HepG2 (cell line): ENCODE results near the gene MAGI1. TPM values are rescaled to one million over a fixed set of nuclear protein-coding genes. Genes with fewer than 3 reads are reported as not detected.
A peak's percentile ranks its signal among the peaks of the same experiment; 100 is the strongest.

Source experiments
- BORCS8-MEF2B ChIP-seq: sonication (generic); formaldehyde crosslinking; IDR thresholded peaks from 2 replicates; pipeline ENCODE4 v1.8.0; 2022; ENCODE audit warnings: mild to moderate bottlenecking, missing genetic modification reagents
- ETV6 ChIP-seq: sonication (generic); formaldehyde crosslinking; conservative IDR thresholded peaks from 2 replicates; pipeline ENCODE4 v1.4.0; 2020; ENCODE audit warnings: missing genetic modification reagents
- GPN1 ChIP-seq: sonication (generic); formaldehyde crosslinking; IDR thresholded peaks from 2 replicates; pipeline ENCODE4 v1.5.1; 2020; ENCODE audit warnings: missing genetic modification reagents, borderline replicate concordance
- HNF4A ChIP-seq: sonication (generic); formaldehyde crosslinking; IDR thresholded peaks from 2 replicates; pipeline ENCODE4 v1.4.0; 2020; ENCODE audit warnings: missing genetic modification reagents
- KMT2A ChIP-seq: sonication (generic); formaldehyde crosslinking; IDR thresholded peaks from 2 replicates; pipeline ENCODE4 v1.4.0; 2020; ENCODE audit warnings: missing genetic modification reagents
- NCOA5 ChIP-seq: sonication (generic); formaldehyde crosslinking; IDR thresholded peaks from 2 replicates; pipeline ENCODE4 v1.4.0; 2020; ENCODE audit warnings: missing genetic modification reagents
- POLR2AphosphoS2 ChIP-seq: IDR thresholded peaks from 2 replicates; pipeline ENCODE4 v1.6.1; 2011; ENCODE audit warnings: low read depth, low read length, improper control_type of control experiment
- RARA ChIP-seq: IDR thresholded peaks from 2 replicates; pipeline ENCODE4 v1.6.1; 2016; ENCODE audit warnings: missing genetic modification reagents, missing compliant biosample characterization
- SIX1 ChIP-seq: sonication (generic); formaldehyde crosslinking; IDR thresholded peaks from 2 replicates; pipeline ENCODE4 v1.4.0; 2020; ENCODE audit warnings: missing genetic modification reagents, borderline replicate concordance
- TBX3 ChIP-seq: fragments of 450-650 bp; IDR thresholded peaks from 2 replicates; pipeline ENCODE4 v1.6.1; 2017; ENCODE audit warnings: antibody characterized with exemption, mild to moderate bottlenecking, inconsistent platforms, borderline replicate concordance
- TP53 ChIP-seq: sonication (generic); formaldehyde crosslinking; conservative IDR thresholded peaks from 2 replicates; pipeline ENCODE4 v1.4.0; 2020; ENCODE audit warnings: missing genetic modification reagents
- ZBTB7B ChIP-seq: sonication (generic); formaldehyde crosslinking; IDR thresholded peaks from 2 replicates; pipeline ENCODE4 v1.4.0; 2020; ENCODE audit warnings: missing genetic modification reagents
- ZNF335 ChIP-seq: sonication (generic); formaldehyde crosslinking; IDR thresholded peaks from 2 replicates; pipeline ENCODE4 v1.4.0; 2020; ENCODE audit warnings: missing genetic modification reagents
- ZNF549 ChIP-seq: sonication (generic); formaldehyde crosslinking; IDR thresholded peaks from 2 replicates; pipeline ENCODE4 v1.5.0; 2020; ENCODE audit warnings: missing genetic modification reagents
- ZNF550 ChIP-seq: sonication (generic); formaldehyde crosslinking; IDR thresholded peaks from 2 replicates; pipeline ENCODE4 v1.4.0; 2020; ENCODE audit warnings: mild to moderate bottlenecking, missing genetic modification reagents, borderline replicate concordance
- ZNF766 ChIP-seq: sonication (generic); formaldehyde crosslinking; IDR thresholded peaks from 2 replicates; pipeline ENCODE4 v1.5.0; 2020; ENCODE audit warnings: missing genetic modification reagents, borderline replicate concordance
- ZNF792 ChIP-seq: IDR thresholded peaks from 2 replicates; pipeline ENCODE4 v1.6.1; 2016
- ZSCAN12 ChIP-seq: sonication (generic); formaldehyde crosslinking; IDR thresholded peaks from 2 replicates; pipeline ENCODE4 v1.9.0; 2021; ENCODE audit warnings: mild to moderate bottlenecking, missing genetic modification reagents
- polyA plus RNA-seq, 8 experiments: library from polyadenylated mRNA; depleted of rRNA in 3 of 8; stranded (reverse) in 7 of 8; unstranded in 1 of 8; fragments of >200 nt; fragmentation: Illumina TruSeq in 4 of 8; extraction: Trizol in 4 of 8; gene quantifications; 2 replicates each; pipeline versions ENCODE4 v1.2.1 to v1.2.3, GENCODE V29; 2011 to 2016; ENCODE audit warnings: low read depth in 4 of 8, missing spikeins in 1 of 8, mixed read lengths in 1 of 8; ENCODE audit not compliant: insufficient read depth in 1 of 8
- total RNA-seq, 5 experiments: library from RNA; depleted of rRNA; stranded (reverse); fragments of >200 nt; fragmentation: Illumina TruSeq; extraction: Trizol; gene quantifications; 2 replicates each; pipeline ENCODE4 v1.2.3, GENCODE V29; 2016; ENCODE audit warnings: low read depth in 1 of 5
- TF ChIP-seq, protein P1 (sequence below): IDR thresholded peaks from 2 replicates; pipeline ENCODE4 v1.6.1; 2016; ENCODE audit warnings: low read depth, missing genetic modification reagents, missing compliant biosample characterization
- TF ChIP-seq, protein P2 (sequence below): sonication (generic); formaldehyde crosslinking; conservative IDR thresholded peaks from 2 replicates; pipeline ENCODE4 v1.5.0; 2020; ENCODE audit warnings: missing genetic modification reagents
- TF ChIP-seq, protein P3 (sequence below): sonication (generic); formaldehyde crosslinking; IDR thresholded peaks from 2 replicates; pipeline ENCODE4 v1.4.0; 2020; ENCODE audit warnings: missing genetic modification reagents
- TF ChIP-seq, protein P4 (sequence below): sonication (generic); formaldehyde crosslinking; IDR thresholded peaks from 2 replicates; pipeline ENCODE4 v1.4.0; 2020; ENCODE audit warnings: missing genetic modification reagents, borderline replicate concordance

MAGI1 gene
- total and polyA plus RNA-seq, 2 of the 13 experiments (the other 11 are each of a cell fraction or from before 2014, with no cell fraction given), result 22.2 to 26.0 TPM

DNA sequence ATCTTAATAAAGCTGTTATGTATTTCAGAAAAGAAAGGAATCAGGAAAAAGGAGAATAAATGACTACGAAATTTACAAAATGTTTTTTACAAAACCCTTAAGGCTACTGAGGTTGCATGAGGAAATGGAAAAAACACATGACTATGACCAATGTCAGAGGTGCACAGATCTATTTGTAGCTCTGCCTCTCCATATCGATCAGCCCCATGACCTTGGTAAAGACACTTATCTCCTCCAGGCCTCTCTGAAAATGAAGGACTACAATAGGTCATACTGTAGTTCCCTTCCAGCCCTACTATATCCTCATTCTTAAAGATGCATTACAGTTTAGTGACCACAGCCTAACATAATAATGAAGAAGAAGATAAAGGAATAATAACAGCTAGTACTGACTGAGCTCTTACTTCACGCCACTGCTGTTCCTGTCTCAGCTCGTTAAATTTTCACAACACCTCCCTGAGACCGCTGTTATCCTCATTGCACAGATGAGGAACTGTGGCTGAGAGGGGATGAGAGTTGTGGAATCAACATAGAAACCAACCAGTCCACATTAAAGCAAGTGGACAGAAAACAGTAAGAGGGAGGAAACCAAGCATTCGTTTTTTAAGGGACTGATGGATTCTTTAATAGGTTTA is 163.2 kb downstream of the MAGI1 start (continued):
- TF ChIP-seq, protein P1, sequence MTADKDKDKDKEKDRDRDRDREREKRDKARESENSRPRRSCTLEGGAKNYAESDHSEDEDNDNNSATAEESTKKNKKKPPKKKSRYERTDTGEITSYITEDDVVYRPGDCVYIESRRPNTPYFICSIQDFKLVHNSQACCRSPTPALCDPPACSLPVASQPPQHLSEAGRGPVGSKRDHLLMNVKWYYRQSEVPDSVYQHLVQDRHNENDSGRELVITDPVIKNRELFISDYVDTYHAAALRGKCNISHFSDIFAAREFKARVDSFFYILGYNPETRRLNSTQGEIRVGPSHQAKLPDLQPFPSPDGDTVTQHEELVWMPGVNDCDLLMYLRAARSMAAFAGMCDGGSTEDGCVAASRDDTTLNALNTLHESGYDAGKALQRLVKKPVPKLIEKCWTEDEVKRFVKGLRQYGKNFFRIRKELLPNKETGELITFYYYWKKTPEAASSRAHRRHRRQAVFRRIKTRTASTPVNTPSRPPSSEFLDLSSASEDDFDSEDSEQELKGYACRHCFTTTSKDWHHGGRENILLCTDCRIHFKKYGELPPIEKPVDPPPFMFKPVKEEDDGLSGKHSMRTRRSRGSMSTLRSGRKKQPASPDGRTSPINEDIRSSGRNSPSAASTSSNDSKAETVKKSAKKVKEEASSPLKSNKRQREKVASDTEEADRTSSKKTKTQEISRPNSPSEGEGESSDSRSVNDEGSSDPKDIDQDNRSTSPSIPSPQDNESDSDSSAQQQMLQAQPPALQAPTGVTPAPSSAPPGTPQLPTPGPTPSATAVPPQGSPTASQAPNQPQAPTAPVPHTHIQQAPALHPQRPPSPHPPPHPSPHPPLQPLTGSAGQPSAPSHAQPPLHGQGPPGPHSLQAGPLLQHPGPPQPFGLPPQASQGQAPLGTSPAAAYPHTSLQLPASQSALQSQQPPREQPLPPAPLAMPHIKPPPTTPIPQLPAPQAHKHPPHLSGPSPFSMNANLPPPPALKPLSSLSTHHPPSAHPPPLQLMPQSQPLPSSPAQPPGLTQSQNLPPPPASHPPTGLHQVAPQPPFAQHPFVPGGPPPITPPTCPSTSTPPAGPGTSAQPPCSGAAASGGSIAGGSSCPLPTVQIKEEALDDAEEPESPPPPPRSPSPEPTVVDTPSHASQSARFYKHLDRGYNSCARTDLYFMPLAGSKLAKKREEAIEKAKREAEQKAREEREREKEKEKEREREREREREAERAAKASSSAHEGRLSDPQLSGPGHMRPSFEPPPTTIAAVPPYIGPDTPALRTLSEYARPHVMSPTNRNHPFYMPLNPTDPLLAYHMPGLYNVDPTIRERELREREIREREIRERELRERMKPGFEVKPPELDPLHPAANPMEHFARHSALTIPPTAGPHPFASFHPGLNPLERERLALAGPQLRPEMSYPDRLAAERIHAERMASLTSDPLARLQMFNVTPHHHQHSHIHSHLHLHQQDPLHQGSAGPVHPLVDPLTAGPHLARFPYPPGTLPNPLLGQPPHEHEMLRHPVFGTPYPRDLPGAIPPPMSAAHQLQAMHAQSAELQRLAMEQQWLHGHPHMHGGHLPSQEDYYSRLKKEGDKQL (CRISPR knock-in tag), result no peak
- no peak for TF ChIP-seq ZNF550 (CRISPR knock-in tag)
- no peak for TF ChIP-seq ZSCAN12 (CRISPR knock-in tag)
- TF ChIP-seq ZNF335, result no peak
- TF ChIP-seq ZNF792, result no peak
- no peak for TF ChIP-seq NCOA5
- TF ChIP-seq ZBTB7B, result no peak
- TF ChIP-seq TP53, result no peak
- no peak for TF ChIP-seq BORCS8-MEF2B (CRISPR knock-in tag)
- TF ChIP-seq, protein P2, sequence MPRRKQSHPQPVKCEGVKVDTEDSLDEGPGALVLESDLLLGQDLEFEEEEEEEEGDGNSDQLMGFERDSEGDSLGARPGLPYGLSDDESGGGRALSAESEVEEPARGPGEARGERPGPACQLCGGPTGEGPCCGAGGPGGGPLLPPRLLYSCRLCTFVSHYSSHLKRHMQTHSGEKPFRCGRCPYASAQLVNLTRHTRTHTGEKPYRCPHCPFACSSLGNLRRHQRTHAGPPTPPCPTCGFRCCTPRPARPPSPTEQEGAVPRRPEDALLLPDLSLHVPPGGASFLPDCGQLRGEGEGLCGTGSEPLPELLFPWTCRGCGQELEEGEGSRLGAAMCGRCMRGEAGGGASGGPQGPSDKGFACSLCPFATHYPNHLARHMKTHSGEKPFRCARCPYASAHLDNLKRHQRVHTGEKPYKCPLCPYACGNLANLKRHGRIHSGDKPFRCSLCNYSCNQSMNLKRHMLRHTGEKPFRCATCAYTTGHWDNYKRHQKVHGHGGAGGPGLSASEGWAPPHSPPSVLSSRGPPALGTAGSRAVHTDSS (CRISPR knock-in tag), result no peak
- TF ChIP-seq POLR2AphosphoS2, result no peak
- TF ChIP-seq, protein P3, sequence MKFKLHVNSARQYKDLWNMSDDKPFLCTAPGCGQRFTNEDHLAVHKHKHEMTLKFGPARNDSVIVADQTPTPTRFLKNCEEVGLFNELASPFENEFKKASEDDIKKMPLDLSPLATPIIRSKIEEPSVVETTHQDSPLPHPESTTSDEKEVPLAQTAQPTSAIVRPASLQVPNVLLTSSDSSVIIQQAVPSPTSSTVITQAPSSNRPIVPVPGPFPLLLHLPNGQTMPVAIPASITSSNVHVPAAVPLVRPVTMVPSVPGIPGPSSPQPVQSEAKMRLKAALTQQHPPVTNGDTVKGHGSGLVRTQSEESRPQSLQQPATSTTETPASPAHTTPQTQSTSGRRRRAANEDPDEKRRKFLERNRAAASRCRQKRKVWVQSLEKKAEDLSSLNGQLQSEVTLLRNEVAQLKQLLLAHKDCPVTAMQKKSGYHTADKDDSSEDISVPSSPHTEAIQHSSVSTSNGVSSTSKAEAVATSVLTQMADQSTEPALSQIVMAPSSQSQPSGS (CRISPR knock-in tag), result 0 out of 2 replicates have a peak, but pooled peaks have one; percentile 22
- TF ChIP-seq SIX1 (CRISPR knock-in tag), result no peak
- TF ChIP-seq ZNF549 (CRISPR knock-in tag), result no peak
- TF ChIP-seq RARA (CRISPR knock-in tag), result peak; percentile 58
- TF ChIP-seq, protein P4, sequence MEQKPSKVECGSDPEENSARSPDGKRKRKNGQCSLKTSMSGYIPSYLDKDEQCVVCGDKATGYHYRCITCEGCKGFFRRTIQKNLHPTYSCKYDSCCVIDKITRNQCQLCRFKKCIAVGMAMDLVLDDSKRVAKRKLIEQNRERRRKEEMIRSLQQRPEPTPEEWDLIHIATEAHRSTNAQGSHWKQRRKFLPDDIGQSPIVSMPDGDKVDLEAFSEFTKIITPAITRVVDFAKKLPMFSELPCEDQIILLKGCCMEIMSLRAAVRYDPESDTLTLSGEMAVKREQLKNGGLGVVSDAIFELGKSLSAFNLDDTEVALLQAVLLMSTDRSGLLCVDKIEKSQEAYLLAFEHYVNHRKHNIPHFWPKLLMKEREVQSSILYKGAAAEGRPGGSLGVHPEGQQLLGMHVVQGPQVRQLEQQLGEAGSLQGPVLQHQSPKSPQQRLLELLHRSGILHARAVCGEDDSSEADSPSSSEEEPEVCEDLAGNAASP (CRISPR knock-in tag), result no peak
- TF ChIP-seq GPN1 (CRISPR knock-in tag), result no peak
- no peak for TF ChIP-seq TBX3
- no peak for TF ChIP-seq ZNF766 (CRISPR knock-in tag)
- TF ChIP-seq ETV6 (CRISPR knock-in tag), result no peak
- TF ChIP-seq HNF4A (CRISPR knock-in tag), result peak; percentile 33; the same call in 1 of the 2 replicates
- TF ChIP-seq KMT2A (CRISPR knock-in tag), result no peak
